Measurements from ENCODE around the gene MAN1B1.

MAN1B1 gene

DNA sequence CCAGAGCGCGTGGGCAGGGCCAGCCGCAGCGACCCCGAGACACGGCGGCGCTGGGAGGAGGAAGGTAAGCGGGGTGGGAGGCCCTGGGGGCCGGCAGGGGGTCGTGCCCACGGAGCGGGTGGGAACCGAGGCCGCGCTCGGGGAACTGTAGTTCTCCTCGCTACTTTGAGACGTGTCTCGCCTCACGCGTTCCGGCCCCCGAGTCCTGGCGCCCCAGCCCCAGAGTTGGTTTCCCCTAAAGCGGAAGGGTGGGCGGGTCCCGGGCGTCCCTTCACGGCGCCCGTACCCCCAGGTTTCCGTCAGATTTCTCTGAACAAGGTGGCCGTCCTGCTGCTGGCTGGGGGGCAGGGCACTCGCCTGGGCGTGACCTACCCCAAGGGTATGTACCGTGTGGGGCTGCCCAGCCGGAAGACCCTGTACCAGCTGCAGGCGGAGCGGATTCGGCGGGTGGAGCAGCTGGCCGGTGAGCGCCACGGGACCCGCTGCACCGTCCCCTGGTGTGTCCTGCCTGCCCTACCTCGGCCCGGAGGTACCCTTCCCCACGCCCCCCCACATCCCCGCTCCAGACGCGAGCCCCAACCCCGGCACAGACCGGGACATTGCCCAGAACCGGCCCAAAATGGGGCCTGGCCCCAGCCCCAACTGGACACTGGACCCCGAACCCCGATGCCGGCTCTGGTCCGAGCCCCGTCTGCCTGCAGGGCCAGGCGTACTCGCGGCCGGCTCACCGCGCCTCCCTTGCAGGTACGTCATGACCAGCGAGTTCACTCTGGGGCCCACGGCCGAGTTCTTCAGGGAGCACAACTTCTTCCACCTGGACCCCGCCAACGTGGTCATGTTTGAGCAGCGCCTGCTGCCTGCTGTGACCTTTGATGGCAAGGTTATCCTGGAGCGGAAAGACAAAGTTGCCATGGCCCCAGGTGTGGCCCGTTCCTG, 8.8 kb upstream of the MAN1B1 start:
- Histone ChIP-seq H3K27me3 (ENCODE audit: control insufficient read depth in 5 of 5, insufficient read depth in 4 of 5, low read length in 5 of 5) (no peaks in the 10 kb centered on the region), H3K36me3 (ENCODE audit: control insufficient read depth in 5 of 5, insufficient read depth in 5 of 5, low read length in 5 of 5) (peaks cover 0 to 36% (median 32%) of the 10 kb centered on the region in 5 donors), H3K27ac (ENCODE audit: low read depth, low read length) (no peak overlapping the region), H3K4me1 (ENCODE audit: control insufficient read depth in 5 of 5, insufficient read depth in 5 of 5, low read length in 5 of 5) (peaks cover 0 to 24% (median 18%) of the 10 kb centered on the region in 5 donors), H3K9ac (ENCODE audit: low read length in 5 of 5) (peak overlapping the region in 4 of 5 donors; percentile 57 to 74 (median 66)), H3K9me3 (ENCODE audit: control insufficient read depth in 5 of 5, low read length in 5 of 5) (no peaks in the 10 kb centered on the region), H3K4me3 (ENCODE audit: low read depth in 1 of 5, low read length in 5 of 5) (peak overlapping the region in 4 of 5 donors; percentile 61 to 79 (median 70))

DNA sequence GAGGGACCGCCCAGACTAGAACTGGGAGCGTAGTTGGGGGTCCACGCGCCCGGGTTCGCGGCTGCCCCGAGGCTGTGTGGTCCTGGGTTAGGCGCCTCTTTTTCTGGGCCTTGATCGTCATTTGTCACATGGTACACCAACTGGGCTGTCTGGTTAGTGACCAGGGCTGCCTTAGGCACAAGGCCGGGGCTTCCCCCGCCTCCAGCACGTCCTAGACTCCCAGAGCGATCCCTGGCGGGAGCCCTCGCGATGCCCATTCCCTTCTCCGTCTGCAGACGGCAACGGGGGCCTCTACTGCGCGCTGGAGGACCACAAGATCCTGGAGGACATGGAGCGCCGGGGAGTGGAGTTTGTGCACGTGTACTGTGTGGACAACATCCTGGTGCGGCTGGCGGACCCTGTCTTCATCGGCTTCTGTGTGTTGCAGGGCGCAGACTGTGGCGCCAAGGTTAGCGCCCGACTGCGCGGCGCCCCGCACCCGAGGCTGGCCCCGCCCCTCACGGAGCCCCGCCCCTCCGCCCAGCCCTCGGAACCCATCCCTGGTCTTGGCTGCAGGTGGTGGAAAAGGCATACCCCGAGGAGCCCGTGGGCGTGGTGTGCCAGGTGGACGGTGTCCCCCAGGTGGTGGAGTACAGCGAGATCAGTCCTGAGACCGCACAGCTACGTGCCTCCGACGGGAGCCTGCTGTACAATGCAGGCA, 7.9 kb upstream of the MAN1B1 start:
- Histone ChIP-seq H3K9me3 (ENCODE audit: control insufficient read depth in 5 of 5, low read length in 5 of 5) (no peaks in the 10 kb centered on the region), H3K9ac (ENCODE audit: low read length in 5 of 5) (peak overlapping the region in 1 of 5 donors; percentile 74), H3K36me3 (ENCODE audit: control insufficient read depth in 5 of 5, insufficient read depth in 5 of 5, low read length in 5 of 5) (peaks cover 0 to 43% (median 34%) of the 10 kb centered on the region in 5 donors), H3K4me3 (ENCODE audit: low read depth in 1 of 5, low read length in 5 of 5) (peak overlapping the region in 4 of 5 donors; percentile 61 to 79 (median 70)), H3K27ac (ENCODE audit: low read depth, low read length) (no peak overlapping the region), H3K4me1 (ENCODE audit: control insufficient read depth in 5 of 5, insufficient read depth in 5 of 5, low read length in 5 of 5) (peaks cover 0 to 29% (median 22%) of the 10 kb centered on the region in 5 donors), H3K27me3 (ENCODE audit: control insufficient read depth in 5 of 5, insufficient read depth in 4 of 5, low read length in 5 of 5) (no peaks in the 10 kb centered on the region)

DNA sequence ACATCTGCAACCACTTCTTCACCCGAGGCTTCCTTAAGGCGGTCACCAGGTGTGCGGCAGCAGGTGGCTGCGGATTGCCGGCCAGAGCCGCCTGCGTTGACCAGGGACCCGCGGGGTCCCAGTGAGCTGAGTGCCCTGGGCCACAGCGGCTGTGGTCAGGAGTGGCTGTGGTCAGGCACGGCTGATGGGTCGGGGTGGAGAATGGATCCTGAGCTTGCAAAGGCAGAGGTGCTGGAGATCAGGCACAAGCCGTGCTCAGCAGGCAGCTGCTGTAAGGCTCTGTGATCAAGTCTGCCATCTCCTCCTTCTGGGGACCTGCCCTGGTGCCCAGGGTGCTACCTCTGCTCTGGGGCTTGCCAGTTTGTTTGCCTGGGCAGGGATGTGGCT, 7.4 kb upstream of the MAN1B1 start:
- H3K9me3 ChIP-seq (ENCODE audit: control insufficient read depth in 5 of 5, low read length in 5 of 5), result no peaks in the 10 kb centered on the region
- H3K4me1 ChIP-seq (ENCODE audit: control insufficient read depth in 5 of 5, insufficient read depth in 5 of 5, low read length in 5 of 5), result peaks cover 0 to 29% (median 22%) of the 10 kb centered on the region in 5 donors
- no peak overlapping the region for H3K27ac ChIP-seq (ENCODE audit: low read depth, low read length)
- no peaks in the 10 kb centered on the region for H3K27me3 ChIP-seq (ENCODE audit: control insufficient read depth in 5 of 5, insufficient read depth in 4 of 5, low read length in 5 of 5)
- H3K4me3 ChIP-seq (ENCODE audit: low read depth in 1 of 5, low read length in 5 of 5), result no peak overlapping the region
- peaks cover 0 to 43% (median 34%) of the 10 kb centered on the region in 5 donors for H3K36me3 ChIP-seq (ENCODE audit: control insufficient read depth in 5 of 5, insufficient read depth in 5 of 5, low read length in 5 of 5)
- H3K9ac ChIP-seq (ENCODE audit: low read length in 5 of 5), result no peak overlapping the region

DNA sequence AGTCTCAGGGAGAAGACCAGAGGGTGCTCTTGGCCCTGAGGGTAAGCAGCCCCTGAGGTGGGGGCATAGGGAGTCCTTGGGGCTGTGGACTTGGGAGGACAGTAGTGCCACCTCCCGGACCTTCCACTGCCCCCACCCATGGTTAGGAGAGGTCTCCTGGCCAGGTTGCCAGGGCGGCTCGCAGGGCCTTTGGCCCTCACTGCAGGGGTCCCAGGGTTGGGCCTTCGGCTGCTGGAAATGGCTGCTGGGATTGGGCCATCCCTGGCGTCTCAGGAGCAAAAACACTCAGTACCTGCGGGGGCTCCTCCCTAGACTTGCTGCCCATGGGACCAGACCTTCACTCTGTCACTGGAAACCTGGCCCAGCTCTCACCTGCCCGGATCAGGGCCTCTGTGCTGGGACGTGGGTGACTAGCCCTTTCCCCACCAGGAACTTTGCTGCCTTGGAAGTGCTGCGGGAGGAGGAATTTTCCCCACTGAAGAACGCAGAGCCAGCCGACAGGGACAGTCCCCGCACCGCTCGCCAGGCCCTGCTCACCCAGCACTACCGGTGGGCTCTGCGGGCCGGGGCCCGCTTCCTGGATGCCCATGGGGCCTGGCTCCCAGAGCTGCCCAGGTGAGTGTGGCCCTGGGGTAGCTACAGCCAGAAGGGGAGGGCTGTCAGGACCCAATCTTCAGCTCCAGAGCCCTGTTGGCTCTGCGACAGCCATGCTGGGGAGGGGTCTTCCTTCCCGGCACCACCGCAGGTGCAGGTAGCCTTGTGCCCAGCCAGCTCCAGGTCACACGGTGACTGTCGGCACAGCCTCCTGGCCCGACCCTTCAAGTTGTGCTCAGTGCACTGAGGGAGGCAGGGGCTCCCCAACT, 6.3 kb upstream of the MAN1B1 start:
- no peaks in the 10 kb centered on the region for H3K27me3 ChIP-seq (ENCODE audit: control insufficient read depth in 5 of 5, insufficient read depth in 4 of 5, low read length in 5 of 5)
- peaks cover 0 to 31% (median 24%) of the 10 kb centered on the region in 5 donors for H3K4me1 ChIP-seq (ENCODE audit: control insufficient read depth in 5 of 5, insufficient read depth in 5 of 5, low read length in 5 of 5)

DNA sequence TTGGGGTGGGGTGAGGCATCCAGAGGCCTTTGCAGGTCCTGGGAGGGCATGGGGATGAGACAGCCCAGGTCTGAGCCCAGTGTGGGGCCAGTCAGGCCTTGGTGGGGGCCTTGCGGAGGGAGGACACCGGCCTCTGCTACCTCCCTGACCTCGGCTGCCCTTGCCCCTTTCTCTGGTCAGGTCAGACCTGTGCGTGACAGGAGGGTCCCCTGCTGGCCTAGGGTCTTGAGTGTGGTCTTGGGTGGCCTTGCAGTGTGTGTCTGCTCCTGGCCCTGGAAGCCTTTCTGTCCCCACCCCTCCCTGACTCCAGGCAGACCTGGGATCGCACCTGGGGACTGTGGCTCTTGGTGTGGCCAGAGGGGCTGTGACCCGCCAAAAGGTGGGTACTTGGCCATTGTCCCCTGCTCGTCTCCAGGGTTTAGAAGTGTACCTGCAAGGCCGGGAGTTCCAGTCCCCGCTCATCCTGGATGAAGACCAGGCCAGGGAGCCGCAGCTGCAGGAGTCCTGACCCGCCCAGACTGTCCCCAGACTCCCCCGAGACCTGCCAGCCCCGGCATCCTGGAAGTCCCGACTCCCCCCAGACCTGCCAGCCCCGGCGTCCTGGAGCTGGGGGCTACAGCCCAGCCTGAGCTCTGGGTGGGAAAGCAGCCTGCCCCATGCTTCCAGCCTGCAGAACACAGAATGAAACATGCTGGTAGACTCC, 4.4 kb upstream of the MAN1B1 start:
- H3K27me3 ChIP-seq (ENCODE audit: control insufficient read depth in 5 of 5, insufficient read depth in 4 of 5, low read length in 5 of 5), result no peaks in the 10 kb centered on the region
- no peak overlapping the region for H3K9ac ChIP-seq (ENCODE audit: low read length in 5 of 5)
- no peaks in the 10 kb centered on the region for H3K9me3 ChIP-seq (ENCODE audit: control insufficient read depth in 5 of 5, low read length in 5 of 5)
- no peak overlapping the region for H3K4me3 ChIP-seq (ENCODE audit: low read depth in 1 of 5, low read length in 5 of 5)
- peaks cover under 1 to 43% (median 32%) of the 10 kb centered on the region in 5 donors for H3K4me1 ChIP-seq (ENCODE audit: control insufficient read depth in 5 of 5, insufficient read depth in 5 of 5, low read length in 5 of 5)
- H3K27ac ChIP-seq (ENCODE audit: low read depth, low read length), result peak overlapping the region; percentile 30
- peaks cover 0 to 43% (median 34%) of the 10 kb centered on the region in 5 donors for H3K36me3 ChIP-seq (ENCODE audit: control insufficient read depth in 5 of 5, insufficient read depth in 5 of 5, low read length in 5 of 5)

More for the DNA sequence above, 6.3 kb upstream of the MAN1B1 start:
- peaks cover 0 to 43% (median 34%) of the 10 kb centered on the region in 5 donors for H3K36me3 ChIP-seq (ENCODE audit: control insufficient read depth in 5 of 5, insufficient read depth in 5 of 5, low read length in 5 of 5)
- no peaks in the 10 kb centered on the region for H3K9me3 ChIP-seq (ENCODE audit: control insufficient read depth in 5 of 5, low read length in 5 of 5)
- H3K4me3 ChIP-seq (ENCODE audit: low read depth in 1 of 5, low read length in 5 of 5), result no peak overlapping the region
- H3K9ac ChIP-seq (ENCODE audit: low read length in 5 of 5), result no peak overlapping the region
- no peak overlapping the region for H3K27ac ChIP-seq (ENCODE audit: low read depth, low read length)

DNA sequence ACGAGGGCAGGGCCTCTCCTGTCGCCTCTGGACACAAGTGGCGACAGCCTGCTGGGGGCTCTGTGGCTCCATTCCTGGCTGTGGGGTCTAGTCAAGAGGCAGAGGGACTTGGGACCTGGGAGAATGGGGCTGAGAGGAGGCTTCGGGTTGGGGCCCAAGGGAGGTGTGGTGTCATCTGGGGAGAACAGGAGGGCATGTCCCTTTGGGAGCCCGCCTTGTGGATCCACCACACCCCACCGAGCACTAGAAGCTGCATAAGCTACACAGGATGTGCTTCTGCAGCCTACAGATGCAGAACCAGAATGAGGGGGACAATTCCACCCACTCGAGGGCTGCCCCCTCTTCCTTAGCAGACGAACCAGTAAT, 3.9 kb upstream of the MAN1B1 start:
- no peaks in the 10 kb centered on the region for H3K9me3 ChIP-seq (ENCODE audit: control insufficient read depth in 5 of 5, low read length in 5 of 5)
- H3K9ac ChIP-seq (ENCODE audit: low read length in 5 of 5), result no peak overlapping the region
- no peaks in the 10 kb centered on the region for H3K27me3 ChIP-seq (ENCODE audit: control insufficient read depth in 5 of 5, insufficient read depth in 4 of 5, low read length in 5 of 5)
- H3K27ac ChIP-seq (ENCODE audit: low read depth, low read length), result peak overlapping the region; percentile 30
- no peak overlapping the region for H3K4me3 ChIP-seq (ENCODE audit: low read depth in 1 of 5, low read length in 5 of 5)
- peaks cover 2 to 45% (median 35%) of the 10 kb centered on the region in 5 donors for H3K4me1 ChIP-seq (ENCODE audit: control insufficient read depth in 5 of 5, insufficient read depth in 5 of 5, low read length in 5 of 5)
- peaks cover 0 to 43% (median 34%) of the 10 kb centered on the region in 5 donors for H3K36me3 ChIP-seq (ENCODE audit: control insufficient read depth in 5 of 5, insufficient read depth in 5 of 5, low read length in 5 of 5)

DNA sequence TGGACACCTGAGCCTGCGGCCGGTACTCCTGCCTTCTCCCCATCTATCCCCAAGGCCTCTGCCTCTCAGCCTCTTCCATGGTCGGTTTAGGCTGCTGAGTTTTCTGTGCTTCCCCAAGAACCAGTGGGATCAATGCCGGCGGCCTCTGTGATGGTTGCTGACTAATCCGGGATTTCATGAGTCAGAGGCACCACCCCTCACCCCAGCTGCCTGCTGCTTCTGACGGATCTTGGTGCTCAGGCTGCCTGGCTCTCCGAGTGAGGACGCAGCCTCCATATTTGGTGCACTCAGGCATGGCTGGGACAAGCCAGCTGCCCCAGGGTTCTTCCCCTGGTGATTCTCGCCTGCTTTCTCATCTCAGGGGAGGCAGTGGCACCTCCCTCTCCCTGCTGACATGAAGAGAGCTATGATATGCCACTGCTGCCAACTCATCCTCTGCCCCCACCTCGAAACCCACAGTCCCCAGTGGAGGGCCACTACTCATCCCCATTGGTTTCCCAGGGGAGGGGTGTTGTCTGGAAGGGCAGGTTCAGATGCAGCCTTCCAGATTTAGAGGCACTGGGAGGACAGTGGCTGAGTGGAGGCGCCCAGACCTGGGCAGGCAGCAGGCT, 3.3 kb upstream of the MAN1B1 start:
- Histone ChIP-seq H3K27me3 (ENCODE audit: control insufficient read depth in 5 of 5, insufficient read depth in 4 of 5, low read length in 5 of 5) (no peaks in the 10 kb centered on the region), H3K4me3 (ENCODE audit: low read depth in 1 of 5, low read length in 5 of 5) (no peak overlapping the region), H3K36me3 (ENCODE audit: control insufficient read depth in 5 of 5, insufficient read depth in 5 of 5, low read length in 5 of 5) (peaks cover 0 to 43% (median 34%) of the 10 kb centered on the region in 5 donors), H3K4me1 (ENCODE audit: control insufficient read depth in 5 of 5, insufficient read depth in 5 of 5, low read length in 5 of 5) (peaks cover 2 to 41% (median 29%) of the 10 kb centered on the region in 5 donors), H3K27ac (ENCODE audit: low read depth, low read length) (peak overlapping the region; percentile 37), H3K9ac (ENCODE audit: low read length in 5 of 5) (peak overlapping the region in 1 of 5 donors; percentile 41), H3K9me3 (ENCODE audit: control insufficient read depth in 5 of 5, low read length in 5 of 5) (no peaks in the 10 kb centered on the region)

DNA sequence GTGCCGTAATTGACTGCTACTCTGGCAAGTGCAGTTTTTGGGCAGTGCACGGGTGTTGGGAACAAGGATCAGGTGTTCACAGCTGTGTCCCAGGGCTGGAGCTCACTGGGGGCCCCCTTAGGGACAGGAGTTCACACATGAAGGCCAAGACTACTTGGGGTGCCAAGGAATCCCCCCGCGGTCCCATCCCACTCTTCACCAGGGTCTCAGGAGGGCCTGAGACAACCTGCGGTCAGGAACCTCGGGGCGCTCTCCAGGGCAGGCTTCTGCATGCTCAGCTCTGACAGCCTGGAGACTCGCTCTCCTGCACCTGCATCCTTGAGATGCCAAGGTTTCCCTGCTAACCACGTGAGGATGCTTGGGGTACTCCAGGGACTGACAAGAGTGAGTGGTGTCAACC, 2.3 kb upstream of the MAN1B1 start:
- Histone ChIP-seq H3K9ac (ENCODE audit: low read length in 5 of 5) (no peak overlapping the region), H3K27me3 (ENCODE audit: control insufficient read depth in 5 of 5, insufficient read depth in 4 of 5, low read length in 5 of 5) (no peaks in the 10 kb centered on the region), H3K27ac (ENCODE audit: low read depth, low read length) (peak overlapping the region; percentile 37), H3K9me3 (ENCODE audit: control insufficient read depth in 5 of 5, low read length in 5 of 5) (no peaks in the 10 kb centered on the region), H3K4me1 (ENCODE audit: control insufficient read depth in 5 of 5, insufficient read depth in 5 of 5, low read length in 5 of 5) (peaks cover 2 to 34% (median 27%) of the 10 kb centered on the region in 5 donors), H3K4me3 (ENCODE audit: low read depth in 1 of 5, low read length in 5 of 5) (no peak overlapping the region), H3K36me3 (ENCODE audit: control insufficient read depth in 5 of 5, insufficient read depth in 5 of 5, low read length in 5 of 5) (peaks cover 0 to 45% (median 36%) of the 10 kb centered on the region in 5 donors)
